Measurements from ENCODE around the gene TPX2.

The TPX2 gene

DNA sequence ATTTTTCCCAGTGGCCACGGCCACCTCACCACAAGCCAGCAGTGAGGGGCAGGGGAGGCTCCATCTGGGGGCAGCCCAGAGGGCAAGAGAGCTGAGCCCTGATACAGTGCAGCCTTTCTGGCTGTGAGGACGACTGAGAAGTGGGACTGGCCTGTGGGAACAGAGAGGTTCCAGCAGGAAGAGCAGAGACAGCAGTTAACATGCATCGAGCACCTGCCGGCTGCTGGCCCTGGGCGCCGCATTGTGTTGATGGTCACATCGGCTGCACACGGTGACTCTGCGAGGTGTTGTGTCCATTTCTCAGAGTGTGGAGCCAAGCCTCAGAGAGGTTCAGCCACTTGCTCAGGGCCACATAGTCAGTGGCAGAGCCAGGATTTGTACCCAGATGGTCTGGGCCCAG is 96.5 kb downstream of the TPX2 start:
- Histone ChIP-seq H3K36me3 (ENCODE audit: control insufficient read depth, insufficient read depth, low read length) (no peaks in the 10 kb centered on the region), H3K27ac (ENCODE audit: low read depth, low read length) (no peak overlapping the region), H3K18ac (ENCODE audit: low read length) (no peak overlapping the region), H3K4me2 (ENCODE audit: low read length) (no peak overlapping the region), H3K23ac (ENCODE audit: low read length) (no peak overlapping the region), H3K9ac (ENCODE audit: low read length) (no peak overlapping the region), H2BK5ac (ENCODE audit: low read length) (no peak overlapping the region), H2BK120ac (ENCODE audit: low read depth, low read length) (no peak overlapping the region), H3K4me3 (ENCODE audit: low read length) (no peak overlapping the region), H4K8ac (ENCODE audit: low read depth, low read length) (no peak overlapping the region), H3K4ac (ENCODE audit: low read depth, low read length) (no peak overlapping the region), H3K4me1 (ENCODE audit: control insufficient read depth, low read depth, low read length) (peaks cover 15% of the 10 kb centered on the region), H4K5ac (ENCODE audit: low read length) (no peak overlapping the region), H3K56ac (ENCODE audit: low read length) (peak overlapping the region; percentile 56), H3K27me3 (ENCODE audit: insufficient read depth, low read length, poor library complexity) (no peaks in the 10 kb centered on the region), H3K79me1 (ENCODE audit: low read length) (no peaks in the 10 kb centered on the region), H3K79me2 (ENCODE audit: control insufficient read depth, insufficient read depth, low read length) (no peaks in the 10 kb centered on the region), H2BK15ac (replicated peaks; ENCODE audit: low read depth) (no peak overlapping the region), H2AK5ac (ENCODE audit: low read length) (no peak overlapping the region)
- WGBS (ENCODE audit: extremely low coverage, insufficient coverage, low lambda C conversion rate): no CpG with 5 or more reads among the region's 9 CpGs
- no peak for DNase-seq

GRCh38 chr20:31835977-31836852 is 97.1 kb downstream of the TPX2 start:
- WGBS (ENCODE audit: extremely low coverage, insufficient coverage, low lambda C conversion rate): no CpG with 5 or more reads among the region's 14 CpGs
- peak; percentile 71 for DNase-seq

DNA sequence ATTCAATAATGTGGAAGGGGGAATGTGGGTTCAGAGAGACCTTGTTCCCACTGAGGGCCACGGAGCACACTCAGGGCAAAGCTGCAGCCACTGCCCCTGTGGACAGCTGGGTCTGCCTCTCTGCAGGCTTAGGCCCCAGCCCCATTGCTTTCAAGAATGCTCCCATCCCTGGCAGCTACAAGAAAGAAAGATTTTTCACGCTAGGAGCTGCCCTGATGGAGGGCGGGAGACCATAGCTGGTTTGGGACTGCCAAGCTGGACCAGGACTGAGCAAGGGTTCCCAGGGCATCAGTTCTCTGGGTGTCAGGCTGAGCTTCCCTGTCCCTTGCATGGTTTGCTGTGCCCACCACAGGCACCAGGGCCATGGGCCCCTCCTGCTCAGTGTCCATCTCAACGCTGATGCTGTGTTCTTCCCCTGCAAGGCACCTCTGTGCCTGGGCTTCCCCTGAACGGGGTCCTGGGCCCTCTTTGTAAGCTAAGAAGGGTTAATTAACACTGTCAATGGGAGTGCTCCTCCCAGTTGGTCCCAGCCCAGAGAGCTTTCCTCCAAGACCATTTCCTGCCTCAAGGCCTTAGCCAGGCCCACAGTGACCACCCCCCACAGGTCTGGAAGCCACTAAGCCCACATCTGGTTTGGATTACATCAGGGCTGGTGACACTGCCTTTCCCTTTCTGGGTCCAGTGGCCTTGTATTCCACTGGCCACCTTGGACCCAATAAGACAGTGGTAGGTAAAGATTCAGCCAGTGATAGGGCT is 97.9 kb downstream of the TPX2 start:
- no peak overlapping the region for H2BK120ac ChIP-seq (ENCODE audit: low read depth, low read length)

More at GRCh38 chr20:31835977-31836852, 97.1 kb downstream of the TPX2 start:
- Histone ChIP-seq H3K18ac (ENCODE audit: low read length) (peak overlapping the region; percentile 21), H3K36me3 (ENCODE audit: control insufficient read depth, insufficient read depth, low read length) (no peaks in the 10 kb centered on the region), H3K9ac (ENCODE audit: low read length) (no peak overlapping the region), H3K79me1 (ENCODE audit: low read length) (no peaks in the 10 kb centered on the region), H3K4me3 (ENCODE audit: low read length) (no peak overlapping the region), H2BK5ac (ENCODE audit: low read length) (no peak overlapping the region), H3K79me2 (ENCODE audit: control insufficient read depth, insufficient read depth, low read length) (no peaks in the 10 kb centered on the region), H3K4ac (ENCODE audit: low read depth, low read length) (no peak overlapping the region), H3K4me2 (ENCODE audit: low read length) (no peak overlapping the region), H3K27ac (ENCODE audit: low read depth, low read length) (no peak overlapping the region), H3K27me3 (ENCODE audit: insufficient read depth, low read length, poor library complexity) (no peaks in the 10 kb centered on the region), H4K5ac (ENCODE audit: low read length) (no peak overlapping the region), H3K4me1 (ENCODE audit: control insufficient read depth, low read depth, low read length) (peaks cover 15% of the 10 kb centered on the region), H2AK5ac (ENCODE audit: low read length) (no peak overlapping the region), H3K23ac (ENCODE audit: low read length) (no peak overlapping the region), H2BK15ac (replicated peaks; ENCODE audit: low read depth) (no peak overlapping the region), H4K8ac (ENCODE audit: low read depth, low read length) (no peak overlapping the region), H3K56ac (ENCODE audit: low read length) (peak overlapping the region; percentile 56), H2BK120ac (ENCODE audit: low read depth, low read length) (no peak overlapping the region)

DNA sequence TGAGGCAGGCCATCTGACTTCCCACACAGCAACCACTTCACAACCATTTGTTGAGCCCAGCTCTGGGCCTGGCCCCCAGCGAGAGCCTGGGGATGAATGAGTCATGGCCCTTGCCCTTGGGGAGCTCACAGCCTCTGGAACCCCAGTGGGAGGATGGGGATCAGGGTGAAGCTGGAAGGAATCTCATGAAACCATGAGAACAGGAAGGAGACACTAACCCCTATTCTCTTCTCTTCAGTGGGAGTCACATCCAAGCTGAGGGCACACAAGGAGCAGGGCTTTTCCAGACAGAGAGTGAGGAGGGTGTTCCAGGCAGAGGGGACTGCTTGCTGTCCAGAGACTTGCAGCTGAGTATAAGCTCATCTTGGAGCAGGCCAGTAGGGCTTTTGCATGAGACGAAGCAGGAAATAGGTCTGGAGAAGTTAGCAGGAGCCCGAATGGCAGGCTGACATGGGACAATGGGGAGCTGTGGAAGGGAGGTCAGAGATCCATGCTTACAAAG is 98.9 kb downstream of the TPX2 start:
- H3K27ac ChIP-seq (ENCODE audit: low read depth, low read length): no peak overlapping the region
- no peak overlapping the region for H2BK5ac ChIP-seq (ENCODE audit: low read length)
- no peak overlapping the region for H2BK15ac ChIP-seq (replicated peaks; ENCODE audit: low read depth)
- no peaks in the 10 kb centered on the region for H3K79me1 ChIP-seq (ENCODE audit: low read length)
- no peak overlapping the region for H3K4me3 ChIP-seq (ENCODE audit: low read length)
- no peaks in the 10 kb centered on the region for H3K79me2 ChIP-seq (ENCODE audit: control insufficient read depth, insufficient read depth, low read length)
- no CpG with 5 or more reads among the region's 3 CpGs for WGBS (ENCODE audit: extremely low coverage, insufficient coverage, low lambda C conversion rate)
- H4K5ac ChIP-seq (ENCODE audit: low read length): no peak overlapping the region
- no peak overlapping the region for H3K4me2 ChIP-seq (ENCODE audit: low read length)
- H4K8ac ChIP-seq (ENCODE audit: low read depth, low read length): no peak overlapping the region
- H3K4me1 ChIP-seq (ENCODE audit: control insufficient read depth, low read depth, low read length): peaks cover 18% of the 10 kb centered on the region
- H3K4ac ChIP-seq (ENCODE audit: low read depth, low read length): no peak overlapping the region
- H2BK120ac ChIP-seq (ENCODE audit: low read depth, low read length): no peak overlapping the region
- H3K36me3 ChIP-seq (ENCODE audit: control insufficient read depth, insufficient read depth, low read length): no peaks in the 10 kb centered on the region
- H3K23ac ChIP-seq (ENCODE audit: low read length): no peak overlapping the region
- H2AK5ac ChIP-seq (ENCODE audit: low read length): no peak overlapping the region
- peak; percentile 53 for DNase-seq
- H3K56ac ChIP-seq (ENCODE audit: low read length): peak overlapping the region; percentile 2
- H3K18ac ChIP-seq (ENCODE audit: low read length): no peak overlapping the region
- H3K27me3 ChIP-seq (ENCODE audit: insufficient read depth, low read length, poor library complexity): no peaks in the 10 kb centered on the region
- H3K9ac ChIP-seq (ENCODE audit: low read length): no peak overlapping the region

More for the DNA sequence above, 97.9 kb downstream of the TPX2 start:
- H3K36me3 ChIP-seq (ENCODE audit: control insufficient read depth, insufficient read depth, low read length): no peaks in the 10 kb centered on the region
- H3K9ac ChIP-seq (ENCODE audit: low read length): no peak overlapping the region
- no peak overlapping the region for H3K4me2 ChIP-seq (ENCODE audit: low read length)
- H3K4me3 ChIP-seq (ENCODE audit: low read length): no peak overlapping the region
- peaks cover 15% of the 10 kb centered on the region for H3K4me1 ChIP-seq (ENCODE audit: control insufficient read depth, low read depth, low read length)
- no peaks in the 10 kb centered on the region for H3K79me2 ChIP-seq (ENCODE audit: control insufficient read depth, insufficient read depth, low read length)
- no CpG with 5 or more reads among the region's 5 CpGs for WGBS (ENCODE audit: extremely low coverage, insufficient coverage, low lambda C conversion rate)
- H2AK5ac ChIP-seq (ENCODE audit: low read length): no peak overlapping the region
- H3K4ac ChIP-seq (ENCODE audit: low read depth, low read length): no peak overlapping the region
- H2BK5ac ChIP-seq (ENCODE audit: low read length): no peak overlapping the region
- H3K27ac ChIP-seq (ENCODE audit: low read depth, low read length): no peak overlapping the region
- H4K8ac ChIP-seq (ENCODE audit: low read depth, low read length): no peak overlapping the region
- peak overlapping the region; percentile 21 for H3K18ac ChIP-seq (ENCODE audit: low read length)
- no peak overlapping the region for H3K23ac ChIP-seq (ENCODE audit: low read length)
- H3K79me1 ChIP-seq (ENCODE audit: low read length): no peaks in the 10 kb centered on the region
- H2BK15ac ChIP-seq (replicated peaks; ENCODE audit: low read depth): no peak overlapping the region
- no peaks in the 10 kb centered on the region for H3K27me3 ChIP-seq (ENCODE audit: insufficient read depth, low read length, poor library complexity)
- DNase-seq: peak; percentile 63
- no peak overlapping the region for H4K5ac ChIP-seq (ENCODE audit: low read length)
- peak overlapping the region; percentile 50 for H3K56ac ChIP-seq (ENCODE audit: low read length)

- H3K56ac ChIP-seq (ENCODE audit: low read length): no peak overlapping the region
- H4K5ac ChIP-seq (ENCODE audit: low read length): no peak overlapping the region
- H2BK120ac ChIP-seq (ENCODE audit: low read depth, low read length): no peak overlapping the region
- H3K79me2 ChIP-seq (ENCODE audit: control insufficient read depth, insufficient read depth, low read length): no peaks in the 10 kb centered on the region
- no peak overlapping the region for H2BK5ac ChIP-seq (ENCODE audit: low read length)
- no peak overlapping the region for H3K18ac ChIP-seq (ENCODE audit: low read length)
- no peak overlapping the region for H3K23ac ChIP-seq (ENCODE audit: low read length)
- no peaks in the 10 kb centered on the region for H3K27me3 ChIP-seq (ENCODE audit: insufficient read depth, low read length, poor library complexity)
- no CpG with 5 or more reads among the region's 9 CpGs for WGBS (ENCODE audit: extremely low coverage, insufficient coverage, low lambda C conversion rate)
- no peak overlapping the region for H2AK5ac ChIP-seq (ENCODE audit: low read length)
- H3K79me1 ChIP-seq (ENCODE audit: low read length): no peaks in the 10 kb centered on the region
- DNase-seq: no peak
- H3K36me3 ChIP-seq (ENCODE audit: control insufficient read depth, insufficient read depth, low read length): no peaks in the 10 kb centered on the region
- H3K27ac ChIP-seq (ENCODE audit: low read depth, low read length): no peak overlapping the region
- peaks cover 21% of the 10 kb centered on the region for H3K4me1 ChIP-seq (ENCODE audit: control insufficient read depth, low read depth, low read length)
- no peak overlapping the region for H2BK15ac ChIP-seq (replicated peaks; ENCODE audit: low read depth)
- no peak overlapping the region for H3K4me2 ChIP-seq (ENCODE audit: low read length)
- H4K8ac ChIP-seq (ENCODE audit: low read depth, low read length): no peak overlapping the region
- H3K9ac ChIP-seq (ENCODE audit: low read length): no peak overlapping the region
- H3K4ac ChIP-seq (ENCODE audit: low read depth, low read length): no peak overlapping the region
- no peak overlapping the region for H3K4me3 ChIP-seq (ENCODE audit: low read length)
Measured at GRCh38 chr20:31838646-31839292, 99.7 kb downstream of the TPX2 start.

All from mesendoderm (in vitro differentiated cells).